Measurements from ENCODE around the gene GNG8.

Gene GNG8

DNA sequence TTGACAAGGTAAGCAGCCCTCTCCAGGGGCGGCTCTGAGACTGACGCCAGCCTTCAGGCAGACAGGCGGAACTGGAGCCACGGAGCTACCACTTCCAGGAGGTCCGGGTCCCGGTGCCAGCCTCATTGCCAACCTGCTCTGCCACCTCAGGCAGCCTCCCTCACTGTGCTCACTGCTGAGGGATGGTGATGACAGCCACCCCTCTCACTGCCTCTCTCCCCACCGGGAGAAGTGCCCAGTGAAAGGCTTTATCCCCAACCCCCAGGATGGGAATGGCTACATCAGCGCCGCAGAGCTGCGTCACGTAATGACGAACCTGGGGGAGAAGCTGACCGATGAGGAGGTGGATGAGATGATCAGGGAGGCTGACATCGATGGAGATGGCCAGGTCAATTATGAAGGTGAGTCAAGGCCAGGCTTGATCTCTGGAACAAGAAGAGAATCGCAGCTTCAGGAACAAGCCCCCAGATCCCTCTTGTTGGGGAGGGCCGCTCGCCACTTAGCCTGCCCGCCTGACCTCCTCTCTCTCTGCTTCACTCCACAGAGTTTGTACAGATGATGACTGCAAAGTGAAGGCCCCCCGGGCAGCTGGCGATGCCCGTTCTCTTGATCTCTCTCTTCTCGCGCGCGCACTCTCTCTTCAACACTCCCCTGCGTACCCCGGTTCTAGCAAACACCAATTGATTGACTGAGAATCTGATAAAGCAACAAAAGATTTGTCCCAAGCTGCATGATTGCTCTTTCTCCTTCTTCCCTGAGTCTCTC lies 27.2 kb downstream of the GNG8 start:
- H3K36me3 ChIP-seq (ENCODE audit: control insufficient read depth, insufficient read depth, low read length), result peaks cover 30% of the 10 kb centered on the region
- no CpG with 5 or more reads among the region's 27 CpGs for WGBS (ENCODE audit: insufficient coverage, insufficient read length)
- H3K27me3 ChIP-seq (ENCODE audit: control insufficient read depth, insufficient read depth, low read length), result no peaks in the 10 kb centered on the region
- no peaks in the 10 kb centered on the region for H3K4me1 ChIP-seq (ENCODE audit: control insufficient read depth, insufficient read depth, low read length)
- no peaks in the 10 kb centered on the region for H3K9me3 ChIP-seq (ENCODE audit: control insufficient read depth, insufficient read depth, low read length)
- no peak overlapping the region for H3K27ac ChIP-seq (ENCODE audit: low read length)
- H3K4me3 ChIP-seq (ENCODE audit: low read length), result no peak overlapping the region
- DNase-seq (ENCODE audit: low read depth, low spot score), result no peak

DNA sequence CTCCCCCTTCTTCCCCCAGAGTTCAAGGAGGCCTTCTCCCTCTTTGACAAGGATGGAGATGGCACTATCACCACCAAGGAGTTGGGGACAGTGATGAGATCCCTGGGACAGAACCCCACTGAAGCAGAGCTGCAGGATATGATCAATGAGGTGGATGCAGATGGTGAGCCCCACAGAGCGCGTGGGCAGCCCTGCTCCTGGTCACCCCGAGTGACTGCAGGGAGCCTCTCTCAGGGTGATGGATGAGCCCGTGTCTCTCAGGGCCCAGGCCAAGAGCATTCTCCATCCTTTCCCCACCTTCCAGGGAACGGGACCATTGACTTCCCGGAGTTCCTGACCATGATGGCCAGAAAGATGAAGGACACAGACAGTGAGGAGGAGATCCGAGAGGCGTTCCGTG lies 27.8 kb downstream of the GNG8 start:
- H3K9me3 ChIP-seq (ENCODE audit: control insufficient read depth, insufficient read depth, low read length), result no peaks in the 10 kb centered on the region
- peaks cover 30% of the 10 kb centered on the region for H3K36me3 ChIP-seq (ENCODE audit: control insufficient read depth, insufficient read depth, low read length)
- H3K27me3 ChIP-seq (ENCODE audit: control insufficient read depth, insufficient read depth, low read length), result no peaks in the 10 kb centered on the region
- H3K4me1 ChIP-seq (ENCODE audit: control insufficient read depth, insufficient read depth, low read length), result no peaks in the 10 kb centered on the region
- no peak for DNase-seq (ENCODE audit: low read depth, low spot score)
- no peak overlapping the region for H3K4me3 ChIP-seq (ENCODE audit: low read length)
- H3K27ac ChIP-seq (ENCODE audit: low read length), result no peak overlapping the region
- no CpG with 5 or more reads among the region's 9 CpGs for WGBS (ENCODE audit: insufficient coverage, insufficient read length)

DNA sequence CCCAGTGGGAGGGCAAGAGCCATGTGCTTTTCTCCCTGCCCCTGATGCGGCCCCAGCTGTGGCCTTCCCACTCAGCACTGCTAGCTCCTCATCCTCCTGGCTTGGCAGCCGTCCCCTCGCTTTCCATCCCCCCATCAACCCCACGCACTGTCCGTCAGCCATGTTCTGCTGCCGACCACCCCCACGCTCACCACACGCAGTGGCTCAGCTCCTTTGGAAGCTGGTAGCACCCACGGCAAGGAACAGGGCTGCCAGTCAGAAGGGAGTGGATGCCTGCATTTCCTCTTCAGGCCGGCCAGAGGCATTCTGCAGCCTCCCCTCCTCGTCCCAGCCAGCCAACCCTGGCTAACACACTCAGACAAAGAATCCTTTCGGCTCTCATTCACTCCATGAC lies 28.6 kb downstream of the GNG8 start:
- H3K27me3 ChIP-seq (ENCODE audit: control insufficient read depth, insufficient read depth, low read length), result no peaks in the 10 kb centered on the region
- no CpG with 5 or more reads among the region's 12 CpGs for WGBS (ENCODE audit: insufficient coverage, insufficient read length)
- no peak overlapping the region for H3K27ac ChIP-seq (ENCODE audit: low read length)
- peaks cover 30% of the 10 kb centered on the region for H3K36me3 ChIP-seq (ENCODE audit: control insufficient read depth, insufficient read depth, low read length)
- no peak for DNase-seq (ENCODE audit: low read depth, low spot score)
- H3K4me1 ChIP-seq (ENCODE audit: control insufficient read depth, insufficient read depth, low read length), result peaks cover 3% of the 10 kb centered on the region
- H3K4me3 ChIP-seq (ENCODE audit: low read length), result no peak overlapping the region
- no peaks in the 10 kb centered on the region for H3K9me3 ChIP-seq (ENCODE audit: control insufficient read depth, insufficient read depth, low read length)

DNA sequence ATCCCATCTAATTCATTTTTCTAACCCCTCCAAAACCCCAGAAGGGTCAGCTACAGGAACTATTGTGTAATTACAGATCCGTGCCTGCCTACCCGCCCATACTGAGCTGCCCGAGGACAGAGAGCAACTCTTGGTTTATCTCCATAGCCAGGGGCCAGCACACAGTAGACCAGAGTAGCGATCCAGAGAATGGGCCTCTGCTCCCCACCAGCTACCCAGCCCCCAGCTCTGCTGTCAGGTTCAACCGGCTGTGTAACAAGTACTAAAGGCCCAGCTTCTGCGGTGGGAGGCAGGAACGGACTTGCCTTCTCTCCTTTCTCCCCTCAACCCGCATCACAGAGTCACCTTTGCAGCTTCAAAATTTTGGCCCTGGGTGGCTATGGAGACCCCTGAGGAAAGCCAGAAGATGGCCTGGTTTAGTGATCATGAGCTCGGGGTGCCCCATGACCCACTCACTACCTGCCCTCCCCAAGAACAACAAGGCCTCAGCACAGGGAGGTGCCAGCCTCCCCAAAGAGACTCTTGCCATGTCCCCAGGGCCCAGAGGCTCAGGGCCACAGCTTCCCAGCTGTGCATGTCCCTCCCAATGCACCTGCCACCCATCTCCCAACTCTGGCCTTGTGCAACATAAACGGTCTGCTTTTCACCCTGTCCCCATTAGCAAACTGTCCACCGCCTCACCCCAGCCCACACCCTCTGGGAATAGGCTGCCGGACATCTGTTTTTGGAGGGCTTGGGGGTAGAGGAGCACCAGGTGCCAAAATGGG lies 29.1 kb downstream of the GNG8 start:
- Histone ChIP-seq H3K4me1 (ENCODE audit: control insufficient read depth, insufficient read depth, low read length) (peaks cover 3% of the 10 kb centered on the region), H3K27me3 (ENCODE audit: control insufficient read depth, insufficient read depth, low read length) (no peaks in the 10 kb centered on the region), H3K27ac (ENCODE audit: low read length) (no peak overlapping the region), H3K36me3 (ENCODE audit: control insufficient read depth, insufficient read depth, low read length) (peaks cover 30% of the 10 kb centered on the region), H3K9me3 (ENCODE audit: control insufficient read depth, insufficient read depth, low read length) (no peaks in the 10 kb centered on the region), H3K4me3 (ENCODE audit: low read length) (no peak overlapping the region)
- no CpG with 5 or more reads among the region's 12 CpGs for WGBS (ENCODE audit: insufficient coverage, insufficient read length)
- no peak for DNase-seq (ENCODE audit: low read depth, low spot score)

DNA sequence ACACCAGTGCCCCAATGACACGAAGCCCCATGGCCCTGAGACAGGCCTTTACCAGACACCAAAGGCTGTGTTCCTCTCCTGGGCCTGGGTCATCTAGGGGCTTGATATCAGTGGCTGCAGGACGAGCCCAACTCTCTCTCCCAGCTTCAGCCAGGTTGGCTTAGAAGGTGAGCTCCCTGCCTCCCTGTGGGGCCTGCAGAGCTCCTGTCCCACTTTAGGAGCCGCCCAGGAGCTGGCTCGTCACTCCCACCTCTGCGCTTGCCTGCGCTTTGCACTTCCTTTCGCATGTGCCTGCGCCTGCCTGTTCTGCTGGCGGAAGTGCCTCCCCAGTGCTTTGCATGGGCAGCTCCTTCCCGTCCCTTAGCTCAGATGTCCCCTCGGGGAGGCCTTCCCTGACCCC lies 30.0 kb downstream of the GNG8 start:
- WGBS (ENCODE audit: insufficient coverage, insufficient read length), result no CpG with 5 or more reads among the region's 11 CpGs
- H3K36me3 ChIP-seq (ENCODE audit: control insufficient read depth, insufficient read depth, low read length), result peaks cover 30% of the 10 kb centered on the region

DNA sequence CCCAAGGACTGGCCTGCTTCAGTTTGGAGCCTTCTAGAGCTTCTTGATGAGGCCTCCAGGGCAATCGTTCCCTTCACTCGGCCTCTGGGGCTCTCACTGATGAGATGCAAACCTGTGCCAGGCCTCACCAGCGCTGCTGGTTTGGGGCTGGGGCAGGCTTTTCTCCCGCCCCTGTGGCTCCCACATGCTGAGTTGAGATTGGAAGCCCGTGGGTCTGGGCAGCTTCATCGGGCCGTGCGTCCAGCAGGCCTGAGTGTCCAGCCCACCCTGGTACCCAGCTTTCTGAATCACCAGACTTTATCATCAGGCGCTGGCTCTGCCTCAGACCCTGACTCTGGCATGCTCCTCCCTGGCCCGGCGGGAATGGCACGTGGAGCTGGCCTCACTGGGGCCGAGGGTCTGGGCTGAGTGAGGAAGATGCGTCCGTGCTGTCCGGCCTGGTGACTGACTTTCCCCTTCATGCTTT lies 30.6 kb downstream of the GNG8 start:
- Histone ChIP-seq H3K9me3 (ENCODE audit: control insufficient read depth, insufficient read depth, low read length) (no peaks in the 10 kb centered on the region), H3K27me3 (ENCODE audit: control insufficient read depth, insufficient read depth, low read length) (no peaks in the 10 kb centered on the region), H3K36me3 (ENCODE audit: control insufficient read depth, insufficient read depth, low read length) (peaks cover 30% of the 10 kb centered on the region), H3K4me1 (ENCODE audit: control insufficient read depth, insufficient read depth, low read length) (peaks cover 3% of the 10 kb centered on the region), H3K4me3 (ENCODE audit: low read length) (no peak overlapping the region), H3K27ac (ENCODE audit: low read length) (no peak overlapping the region)
- DNase-seq (ENCODE audit: low read depth, low spot score), result no peak
- WGBS (ENCODE audit: insufficient coverage, insufficient read length), result no CpG with 5 or more reads among the region's 16 CpGs

More for the DNA sequence above, 30.0 kb downstream of the GNG8 start:
- Histone ChIP-seq H3K27ac (ENCODE audit: low read length) (no peak overlapping the region), H3K4me3 (ENCODE audit: low read length) (no peak overlapping the region), H3K4me1 (ENCODE audit: control insufficient read depth, insufficient read depth, low read length) (peaks cover 3% of the 10 kb centered on the region), H3K9me3 (ENCODE audit: control insufficient read depth, insufficient read depth, low read length) (no peaks in the 10 kb centered on the region), H3K27me3 (ENCODE audit: control insufficient read depth, insufficient read depth, low read length) (no peaks in the 10 kb centered on the region)
- DNase-seq (ENCODE audit: low read depth, low spot score), result no peak

DNA sequence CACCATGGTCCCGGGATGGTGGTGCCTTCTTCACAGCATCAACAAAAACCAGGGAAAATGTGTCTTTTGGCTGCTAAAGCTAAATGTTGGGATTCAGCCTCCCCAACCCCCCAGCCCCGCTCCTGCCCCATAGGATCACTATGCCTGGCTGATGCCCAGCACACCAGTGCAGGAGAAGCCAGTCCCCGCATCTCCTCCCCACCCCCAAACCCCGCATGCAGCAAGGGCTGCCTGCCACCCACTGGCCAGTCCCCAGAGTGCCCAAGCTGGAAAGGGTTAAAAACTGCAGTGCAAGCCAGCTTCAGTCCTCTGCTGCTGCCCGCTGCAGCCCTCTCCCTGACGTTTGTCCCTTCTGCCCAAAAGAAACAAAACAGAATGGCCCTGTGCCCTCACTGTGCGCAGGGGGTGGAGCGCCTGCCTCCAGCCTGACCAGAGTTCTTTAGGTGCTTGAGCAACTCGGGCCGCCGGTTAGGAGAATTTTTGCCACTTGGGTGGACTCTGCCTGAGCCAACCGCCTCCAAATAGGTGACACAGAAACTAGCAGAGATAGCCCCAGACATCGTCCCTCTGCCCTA lies 31.1 kb downstream of the GNG8 start:
- no CpG with 5 or more reads among the region's 13 CpGs for WGBS (ENCODE audit: insufficient coverage, insufficient read length)
- Histone ChIP-seq H3K4me3 (ENCODE audit: low read length) (no peak overlapping the region), H3K36me3 (ENCODE audit: control insufficient read depth, insufficient read depth, low read length) (peaks cover 27% of the 10 kb centered on the region), H3K4me1 (ENCODE audit: control insufficient read depth, insufficient read depth, low read length) (peaks cover 3% of the 10 kb centered on the region), H3K27ac (ENCODE audit: low read length) (no peak overlapping the region), H3K27me3 (ENCODE audit: control insufficient read depth, insufficient read depth, low read length) (no peaks in the 10 kb centered on the region), H3K9me3 (ENCODE audit: control insufficient read depth, insufficient read depth, low read length) (no peaks in the 10 kb centered on the region)
- DNase-seq (ENCODE audit: low read depth, low spot score), result no peak

DNA sequence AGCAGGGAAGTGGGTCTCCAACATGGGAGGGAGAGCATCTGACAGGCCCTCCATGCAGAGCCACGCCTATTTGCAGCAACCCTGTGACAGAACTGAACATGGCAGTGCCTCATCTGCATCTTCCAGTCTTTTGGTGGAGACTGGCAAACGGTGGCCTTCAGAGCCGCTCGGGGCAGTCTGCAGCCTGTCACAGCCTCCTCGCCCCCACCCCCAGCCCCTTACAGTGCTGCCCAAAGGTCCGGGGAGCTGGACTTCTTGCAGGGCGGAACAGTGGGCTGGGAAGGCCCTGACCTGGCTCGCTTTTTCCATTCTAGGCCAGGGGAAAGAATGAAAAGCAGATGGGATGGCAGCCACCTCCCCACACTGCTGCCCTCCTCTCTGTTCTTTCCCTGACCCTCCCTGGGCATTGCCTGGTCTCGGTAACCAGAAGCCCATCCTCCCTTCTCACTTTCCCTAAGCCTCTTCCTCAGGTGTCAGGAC lies 32.2 kb downstream of the GNG8 start:
- Histone ChIP-seq H3K36me3 (ENCODE audit: control insufficient read depth, insufficient read depth, low read length) (peaks cover 19% of the 10 kb centered on the region), H3K27me3 (ENCODE audit: control insufficient read depth, insufficient read depth, low read length) (no peaks in the 10 kb centered on the region), H3K9me3 (ENCODE audit: control insufficient read depth, insufficient read depth, low read length) (no peaks in the 10 kb centered on the region), H3K4me3 (ENCODE audit: low read length) (no peak overlapping the region), H3K27ac (ENCODE audit: low read length) (no peak overlapping the region), H3K4me1 (ENCODE audit: control insufficient read depth, insufficient read depth, low read length) (peaks cover 3% of the 10 kb centered on the region)
- WGBS (ENCODE audit: insufficient coverage, insufficient read length), result no CpG with 5 or more reads among the region's 9 CpGs
- DNase-seq (ENCODE audit: low read depth, low spot score), result no peak

DNA sequence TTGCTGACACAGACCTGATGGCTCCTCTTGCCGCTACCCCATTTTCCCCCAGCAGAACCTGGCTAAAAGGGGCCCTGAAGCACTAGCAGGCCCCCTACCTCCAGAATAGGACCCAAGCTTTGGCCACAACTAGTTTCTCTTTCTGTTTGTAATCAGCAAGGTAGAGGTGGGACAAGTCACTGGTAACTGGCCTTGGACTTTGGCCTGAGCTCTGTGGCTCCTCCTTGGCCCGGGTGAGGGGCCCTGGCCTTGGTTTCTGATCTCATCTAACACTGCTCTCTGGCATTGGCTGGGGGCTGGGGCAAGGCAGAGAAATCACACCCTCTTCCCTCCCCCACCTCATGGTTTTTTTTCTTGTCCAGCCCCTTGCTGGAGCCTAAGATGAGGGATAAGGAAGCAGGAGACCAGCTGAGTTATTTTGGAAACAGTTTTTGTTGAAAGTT lies 32.8 kb downstream of the GNG8 start:
- no peak overlapping the region for H3K27ac ChIP-seq (ENCODE audit: low read length)

DNA sequence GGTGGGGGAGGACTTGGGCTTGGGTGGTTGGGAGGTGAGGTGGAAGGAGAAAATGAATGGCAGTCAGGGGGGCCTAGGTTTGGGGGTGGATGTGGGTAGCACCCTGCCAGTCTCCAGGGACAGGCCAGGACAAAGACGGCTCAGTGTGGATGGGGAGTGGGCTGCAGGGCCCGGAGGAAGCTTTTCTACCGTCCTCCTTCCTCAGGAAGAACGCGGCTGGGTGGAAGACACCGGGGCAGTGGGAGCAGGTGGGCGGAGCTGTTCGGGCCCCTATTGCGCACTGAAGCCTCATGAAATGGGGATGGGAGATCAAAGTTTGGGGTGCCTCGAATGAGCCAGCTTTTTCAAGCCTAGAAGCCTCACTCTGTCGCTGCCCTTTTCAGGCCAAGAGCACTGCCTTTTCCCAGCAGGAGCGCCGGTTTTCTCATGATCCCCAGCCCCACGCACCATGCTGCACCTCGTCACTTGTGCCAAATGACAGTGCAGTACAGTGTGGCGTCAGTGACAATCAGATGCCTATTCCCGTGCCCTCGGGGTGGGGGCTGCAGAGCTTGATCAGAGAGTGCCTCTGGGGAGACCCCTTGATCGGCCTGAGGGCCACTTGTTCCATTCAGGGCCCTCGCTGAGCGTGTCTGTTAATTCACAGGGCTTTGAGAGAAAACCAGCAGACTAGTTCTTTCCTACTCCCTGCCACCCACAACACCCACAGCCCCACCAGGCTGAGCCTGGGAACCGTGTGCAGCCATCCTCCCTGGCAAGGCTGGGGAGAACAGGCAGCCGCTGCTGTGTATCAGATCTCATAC lies 33.4 kb downstream of the GNG8 start:
- no CpG with 5 or more reads among the region's 23 CpGs for WGBS (ENCODE audit: insufficient coverage, insufficient read length)
- Histone ChIP-seq H3K4me3 (ENCODE audit: low read length) (peak overlapping the region; percentile 53; the same call in 1 of the 2 replicates), H3K27me3 (ENCODE audit: control insufficient read depth, insufficient read depth, low read length) (no peaks in the 10 kb centered on the region), H3K4me1 (ENCODE audit: control insufficient read depth, insufficient read depth, low read length) (peaks cover 3% of the 10 kb centered on the region), H3K27ac (ENCODE audit: low read length) (no peak overlapping the region), H3K9me3 (ENCODE audit: control insufficient read depth, insufficient read depth, low read length) (no peaks in the 10 kb centered on the region), H3K36me3 (ENCODE audit: control insufficient read depth, insufficient read depth, low read length) (peaks cover 11% of the 10 kb centered on the region)
- no peak for DNase-seq (ENCODE audit: low read depth, low spot score)

More for the DNA sequence above, 32.8 kb downstream of the GNG8 start:
- Histone ChIP-seq H3K36me3 (ENCODE audit: control insufficient read depth, insufficient read depth, low read length) (peaks cover 13% of the 10 kb centered on the region), H3K9me3 (ENCODE audit: control insufficient read depth, insufficient read depth, low read length) (no peaks in the 10 kb centered on the region), H3K4me3 (ENCODE audit: low read length) (no peak overlapping the region), H3K4me1 (ENCODE audit: control insufficient read depth, insufficient read depth, low read length) (peaks cover 3% of the 10 kb centered on the region), H3K27me3 (ENCODE audit: control insufficient read depth, insufficient read depth, low read length) (no peaks in the 10 kb centered on the region)
- DNase-seq (ENCODE audit: low read depth, low spot score), result no peak
- no CpG with 5 or more reads among the region's 2 CpGs for WGBS (ENCODE audit: insufficient coverage, insufficient read length)

Data from iPS DF 6.9 (cell line).